Cerebellar nuclear complex (tissue), 1 donor: Measurements from ENCODE around the gene CRYGC.
"Not testable (repeated sequence)": the region's sequence is repeated elsewhere in the genome, so short reads cannot be mapped to it uniquely, and the experiment has no call there.

Source experiments
- DNase-seq, 2 experiments: peaks; one replicate each; lab custom pipeline; 2025; lab: John Stamatoyannopoulos, UW

The CRYGC gene, protein sequence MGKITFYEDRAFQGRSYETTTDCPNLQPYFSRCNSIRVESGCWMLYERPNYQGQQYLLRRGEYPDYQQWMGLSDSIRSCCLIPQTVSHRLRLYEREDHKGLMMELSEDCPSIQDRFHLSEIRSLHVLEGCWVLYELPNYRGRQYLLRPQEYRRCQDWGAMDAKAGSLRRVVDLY

GRCh38 chr2:208129744-208130711, at the start of gene CRYGC:
TSS of gene CRYGC (minus strand) at chr2:208129828. CDS start at chr2:208129792, 36 bp downstream.
- no peak for DNase-seq

DNA sequence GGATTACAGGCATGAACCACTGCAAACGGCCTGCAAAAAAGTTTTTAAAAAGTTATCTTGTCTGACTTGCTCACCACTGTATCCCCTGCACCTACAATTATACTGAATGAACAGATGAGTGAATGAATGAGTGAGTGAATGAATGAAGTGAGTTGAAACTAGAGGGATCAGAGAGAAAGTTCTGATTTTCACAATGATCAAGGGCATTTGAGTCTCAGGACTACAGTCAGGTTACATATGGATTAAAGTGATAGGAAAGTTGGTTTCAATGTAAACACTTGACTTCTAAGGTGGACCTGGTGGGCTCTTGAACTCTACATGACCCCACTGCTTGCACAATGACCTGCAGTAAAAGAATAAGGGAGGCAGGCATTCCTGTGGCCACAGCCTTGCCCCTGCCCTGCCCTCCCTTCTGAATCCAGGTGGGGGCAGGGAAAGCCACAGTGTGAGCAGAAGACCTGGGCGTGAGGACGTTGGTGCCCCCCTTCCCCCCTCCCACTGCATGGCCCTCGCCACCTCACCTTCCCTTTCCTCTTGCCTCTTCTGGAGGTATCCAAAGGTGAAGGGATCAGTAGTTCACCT, 49.5 kb upstream of the CRYGC start:
- no peak for DNase-seq

- no peak for DNase-seq
These were observed 46.2 kb upstream of the CRYGC start for GRCh38 chr2:208175840-208176153.

GRCh38 chr2:208175069-208175839, 45.6 kb upstream of the CRYGC start:
- no peak for DNase-seq

DNA sequence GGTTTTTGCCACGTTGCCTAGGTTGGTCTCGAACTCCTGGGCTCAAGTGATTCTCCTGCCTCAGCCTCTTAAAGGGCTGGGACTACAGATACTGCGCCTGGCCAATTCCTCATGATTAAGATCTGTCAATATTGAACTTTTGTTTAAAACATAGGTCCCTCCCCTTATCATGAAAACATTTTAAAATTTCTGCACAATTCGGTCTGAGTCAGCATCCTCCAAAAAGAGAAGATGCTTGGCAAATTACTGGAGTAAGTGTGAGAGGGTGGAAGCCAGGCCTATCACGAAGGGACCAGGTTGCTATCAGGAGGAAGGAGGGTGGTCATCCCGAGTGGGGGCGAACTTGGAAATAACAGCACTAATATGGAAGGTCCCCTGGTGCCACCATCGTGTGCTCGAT, 44.5 kb upstream of the CRYGC start:
- no peak for DNase-seq

DNA sequence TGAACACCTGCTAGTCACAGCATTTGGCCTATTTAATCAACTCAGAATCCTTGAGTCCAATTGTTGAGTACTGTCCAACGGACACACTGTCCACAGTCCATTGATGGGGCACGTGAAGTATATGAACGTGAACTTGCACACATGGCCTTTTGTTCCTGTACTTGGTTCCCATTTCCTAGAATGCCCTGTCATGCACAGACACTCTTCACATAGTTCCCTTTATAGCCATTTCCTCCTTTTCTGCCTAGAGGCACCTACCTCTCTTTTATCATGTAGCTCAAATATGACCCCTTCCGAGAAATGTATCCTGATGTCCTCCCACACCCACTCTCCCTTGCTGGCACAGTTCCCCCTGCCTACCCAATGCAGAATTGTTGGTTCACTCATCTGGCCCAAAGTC, 42.5 kb upstream of the CRYGC start:
- DNase-seq = no peak

DNA sequence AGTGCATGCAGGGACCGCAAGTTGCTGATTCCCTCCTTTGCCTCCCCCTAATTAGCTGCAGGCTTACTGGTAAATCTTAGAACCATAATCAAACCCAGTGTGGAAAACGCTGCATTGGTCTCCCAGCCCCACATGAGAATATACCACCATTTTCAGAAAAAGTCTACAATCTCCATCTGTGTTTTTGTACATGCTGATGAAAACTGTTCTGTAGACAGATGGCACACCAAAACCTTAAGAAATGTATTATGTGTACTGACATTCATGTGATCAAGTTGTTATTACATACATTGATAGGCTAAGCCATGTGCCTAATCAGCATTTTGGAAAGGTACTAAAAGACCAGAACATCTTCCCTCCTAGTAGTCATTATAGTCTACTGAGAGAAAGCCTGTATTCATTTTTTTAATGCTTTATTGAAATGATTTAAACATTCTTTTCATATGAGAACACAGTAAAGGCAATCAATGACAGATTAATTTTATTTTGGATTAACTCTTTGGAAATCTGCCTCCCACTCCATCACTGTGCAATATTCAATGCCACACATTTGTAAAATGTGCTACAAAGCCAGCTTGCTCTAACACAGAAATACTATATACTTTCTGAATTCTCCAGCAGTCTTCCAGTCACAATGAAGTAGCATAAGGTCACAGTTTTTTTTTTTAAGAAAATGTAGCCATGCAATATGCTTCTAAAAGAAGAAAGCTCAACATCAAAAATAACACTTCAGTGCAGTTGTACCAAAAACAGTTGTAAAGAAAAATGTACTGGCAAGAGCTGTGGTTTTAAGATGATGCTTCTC, 35.5 kb upstream of the CRYGC start:
- DNase-seq = no peak

DNA sequence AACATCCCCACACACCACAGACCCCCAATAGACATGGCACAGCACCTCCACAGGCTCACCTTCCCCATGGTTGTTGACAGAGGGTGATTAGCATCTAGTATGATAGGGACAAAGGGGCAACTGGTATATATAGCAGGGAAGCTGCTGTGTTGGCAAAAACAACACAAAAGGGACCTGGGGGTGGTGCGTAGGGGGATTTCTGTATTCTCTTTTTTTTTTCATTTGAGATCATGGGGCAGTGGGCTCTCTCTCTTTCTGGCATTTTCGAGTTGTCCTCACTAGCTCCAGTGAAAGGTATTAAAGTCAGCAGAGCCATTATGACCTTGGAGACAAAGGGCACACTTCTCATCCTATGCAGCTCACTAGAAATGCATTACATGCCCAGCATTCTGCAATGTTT, 33.9 kb upstream of the CRYGC start, which contains the start of gene CRYGA:
CRYGA (minus strand) TSS at position 101 of the 400 bp plus-strand sequence; CDS start at position 68, 33 bp downstream.
- no peak for DNase-seq

DNA sequence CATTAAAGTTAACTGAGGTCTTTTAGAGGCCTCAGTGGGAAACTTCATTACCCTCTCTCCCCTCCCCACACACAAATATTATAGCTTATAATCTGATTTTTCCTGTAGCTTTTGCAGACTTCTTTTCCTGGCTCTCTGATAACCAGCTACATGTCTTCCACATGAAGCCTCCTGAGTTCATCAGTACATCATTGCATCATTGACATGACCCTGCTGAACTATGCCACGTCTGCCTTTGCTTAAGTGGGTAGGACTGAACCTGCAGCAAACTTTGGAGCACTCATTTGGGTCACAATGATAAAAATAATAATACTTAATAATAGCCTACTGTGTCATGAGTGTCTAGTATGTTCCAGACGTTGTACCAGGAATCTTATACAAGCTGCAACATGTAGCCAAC, 26.8 kb upstream of the CRYGC start:
- DNase-seq = no peak

- no peak for DNase-seq
These were observed 23.5 kb upstream of the CRYGC start for GRCh38 chr2:208153156-208153555.

GRCh38 chr2:208150956-208151355, 21.3 kb upstream of the CRYGC start:
- DNase-seq = no peak

GRCh38 chr2:208150094-208150493, 20.5 kb upstream of the CRYGC start:
- no peak for DNase-seq

DNA sequence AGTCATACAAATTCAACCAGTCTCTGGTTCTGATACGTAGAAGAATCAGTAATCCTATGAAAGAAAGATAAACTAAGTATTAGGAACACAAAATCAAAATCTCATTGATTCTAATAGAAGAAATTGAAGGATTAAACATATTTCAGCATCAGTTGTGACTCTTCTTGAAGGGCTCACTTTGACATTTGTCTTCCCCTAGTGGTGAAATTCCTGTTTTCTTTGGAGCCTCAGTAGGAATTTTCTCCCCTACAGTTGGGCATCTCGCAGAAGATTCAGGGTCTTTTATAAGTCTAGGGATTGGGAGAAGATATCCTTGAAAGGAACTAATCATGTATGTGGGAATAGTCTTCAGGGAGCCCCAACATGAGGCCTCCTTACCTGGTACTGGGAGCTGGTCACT, 19.2 kb upstream of the CRYGC start:
- DNase-seq = no peak

GRCh38 chr2:208147759-208148158, 18.1 kb upstream of the CRYGC start:
- no peak for DNase-seq

GRCh38 chr2:208147008-208147407, 17.4 kb upstream of the CRYGC start:
- no peak for DNase-seq

- DNase-seq = no peak
These were observed 16.4 kb upstream of the CRYGC start, which contains the start of gene CRYGB for GRCh38 chr2:208146006-208146405. TSS of gene CRYGB (minus strand) at chr2:208146158. CDS start at chr2:208146120, 38 bp downstream.

GRCh38 chr2:208142925-208143799, 13.5 kb upstream of the CRYGC start:
- DNase-seq = no peak

GRCh38 chr2:208142240-208142924, 12.8 kb upstream of the CRYGC start:
- DNase-seq = no peak

GRCh38 chr2:208139447-208139846, 9.8 kb upstream of the CRYGC start:
- no peak for DNase-seq

GRCh38 chr2:208138334-208138733, 8.7 kb upstream of the CRYGC start:
- not testable (repeated sequence) for DNase-seq
